A549 (cell line): ENCODE measurements around the gene RIN3.

Experiments used
- CHD4 ChIP-seq: fragments of 200-600 bp; sonication (generic); IDR thresholded peaks from 2 replicates; pipeline ENCODE4 v1.6.1; 2016; ENCODE audit warnings: antibody characterized with exemption, mild to moderate bottlenecking, borderline replicate concordance
- CTCF ChIP-seq: fragments of >200 bp; sonication (Bioruptor Twin); formaldehyde crosslinking; IDR thresholded peaks from 3 replicates; pipeline ENCODE4 v1.5.1; 2016
- EHMT2 ChIP-seq: fragments of 200-600 bp; sonication (generic); IDR thresholded peaks from 2 replicates; pipeline ENCODE4 v1.6.1; 2016; ENCODE audit warnings: antibody characterized with exemption, low read depth, mild to moderate bottlenecking, moderate library complexity
- EP300 ChIP-seq, 2 experiments: fragments of >200 bp; sonication (Bioruptor Twin); formaldehyde crosslinking; IDR thresholded peaks; 2 replicates in 1 of 2; 3 replicates in 1 of 2; pipeline ENCODE4 v1.6.1; 2016 to 2017
- FOXS1 ChIP-seq: fragments of 250-450 bp; sonication (Bioruptor Pico); IDR thresholded peaks from 2 replicates; pipeline ENCODE4 v1.5.0; 2020; ENCODE audit warnings: mild to moderate bottlenecking, moderate library complexity
- JUN ChIP-seq, 2 experiments: fragments of >200 bp; sonication (Bioruptor Twin); formaldehyde crosslinking; IDR thresholded peaks; 2 replicates in 1 of 2; 3 replicates in 1 of 2; pipeline ENCODE4 v1.6.1; 2016 to 2017
- MYC ChIP-seq: IDR thresholded peaks from 2 replicates; pipeline ENCODE4 v1.6.1; 2012; ENCODE audit warnings: mild to moderate bottlenecking, inconsistent platforms, low read length, improper control_type of control experiment, borderline replicate concordance
- NPAS2 ChIP-seq: fragments of 250-450 bp; sonication (Bioruptor Pico); IDR thresholded peaks from 2 replicates; pipeline ENCODE4 v1.8.0; 2022; ENCODE audit warnings: mild to moderate bottlenecking, moderate library complexity, borderline replicate concordance
- POLR2A ChIP-seq: IDR thresholded peaks from 2 replicates; pipeline ENCODE4 v1.6.1; 2012; ENCODE audit warnings: mild to moderate bottlenecking, low read length
- RFX5 ChIP-seq: fragments of 450-650 bp; IDR thresholded peaks from 2 replicates; pipeline ENCODE4 v1.7.1; 2014; ENCODE audit warnings: antibody characterized with exemption, mild to moderate bottlenecking, moderate library complexity
- SMC3 ChIP-seq: fragments of >200 bp; sonication (Bioruptor Twin); formaldehyde crosslinking; IDR thresholded peaks from 3 replicates; pipeline ENCODE4 v1.6.1; 2018; ENCODE audit warnings: inconsistent platforms
- SREBF2 ChIP-seq: fragments of 450-650 bp; IDR thresholded peaks from 2 replicates; pipeline ENCODE4 v1.6.1; 2014; ENCODE audit warnings: mild to moderate bottlenecking, moderate library complexity
- USF2 ChIP-seq: fragments of 450-650 bp; IDR thresholded peaks from 2 replicates; pipeline ENCODE4 v1.6.1; 2014; ENCODE audit warnings: antibody characterized with exemption

GRCh38 chr14:92586963-92587699 is 73.5 kb downstream of the RIN3 start:
- no peak for TF ChIP-seq CTCF
- TF ChIP-seq EP300 (IDR thresholded peaks at IDR 0.05): no peak
- no peak for TF ChIP-seq POLR2A
- TF ChIP-seq RFX5: no peak
- TF ChIP-seq EHMT2: no peak
- no peak for TF ChIP-seq USF2
- TF ChIP-seq SMC3: no peak
- no peak for TF ChIP-seq JUN (IDR thresholded peaks at IDR 0.05)
- TF ChIP-seq FOXS1 (CRISPR knock-in tag): no peak
- TF ChIP-seq CHD4: no peak
- TF ChIP-seq MYC: no peak
- no peak for TF ChIP-seq NPAS2
- TF ChIP-seq SREBF2: no peak
